HUES48 (cell line): ENCODE results near the gene MYOD1.

Source experiments
- H3K27ac ChIP-seq: one replicate; pipeline ENCODE4 v1.7.0; 2013; ENCODE audit warnings: low read depth, low read length, inconsistent platforms
- H3K27me3 ChIP-seq: 2 replicates; pipeline ENCODE4 v1.6.1; 2013; ENCODE audit warnings: mild to moderate bottlenecking, low read length; ENCODE audit not compliant: control insufficient read depth, insufficient read depth
- H3K36me3 ChIP-seq: 2 replicates; pipeline ENCODE4 v1.6.1; 2013; ENCODE audit warnings: low read length; ENCODE audit not compliant: control insufficient read depth, insufficient read depth
- H3K4me1 ChIP-seq: 2 replicates; pipeline ENCODE4 v1.6.1; 2013; ENCODE audit warnings: mild to moderate bottlenecking, low read length; ENCODE audit not compliant: control insufficient read depth, insufficient read depth
- H3K4me3 ChIP-seq: 2 replicates; pipeline ENCODE4 v1.5.1; 2013; ENCODE audit warnings: mild to moderate bottlenecking, low read depth, low read length
- H3K9ac ChIP-seq: 2 replicates; pipeline ENCODE4 v1.6.1; 2013; ENCODE audit warnings: mild to moderate bottlenecking, low read depth, low read length, moderate library complexity
- H3K9me3 ChIP-seq: 2 replicates; pipeline ENCODE4 v1.6.1; 2013; ENCODE audit warnings: low read length; ENCODE audit not compliant: control insufficient read depth, insufficient read depth

Gene MYOD1

GRCh38 chr11:17745023-17745772 lies 25.8 kb downstream of the MYOD1 start:
- Histone ChIP-seq H3K36me3 (no peaks in the 10 kb centered on the region), H3K27me3 (peaks cover under 1% of the 10 kb centered on the region; the same call in 1 of the 2 replicates), H3K9me3 (no peaks in the 10 kb centered on the region)

GRCh38 chr11:17746096-17746495 lies 26.7 kb downstream of the MYOD1 start:
- Histone ChIP-seq H3K9ac (no peak overlapping the region), H3K36me3 (no peaks in the 10 kb centered on the region), H3K9me3 (no peaks in the 10 kb centered on the region), H3K4me1 (no peaks in the 10 kb centered on the region), H3K27ac (no peak overlapping the region), H3K4me3 (no peak overlapping the region), H3K27me3 (no peaks in the 10 kb centered on the region)

More at GRCh38 chr11:17745023-17745772, 25.8 kb downstream of the MYOD1 start:
- Histone ChIP-seq H3K27ac (no peak overlapping the region), H3K9ac (no peak overlapping the region), H3K4me3 (no peak overlapping the region), H3K4me1 (no peaks in the 10 kb centered on the region)

- Histone ChIP-seq H3K4me1 (no peaks in the 10 kb centered on the region), H3K27ac (no peak overlapping the region), H3K9ac (no peak overlapping the region), H3K9me3 (no peaks in the 10 kb centered on the region), H3K4me3 (no peak overlapping the region), H3K27me3 (no peaks in the 10 kb centered on the region), H3K36me3 (no peaks in the 10 kb centered on the region)
Observed at GRCh38 chr11:17747131-17747955, 28.0 kb downstream of the MYOD1 start.

GRCh38 chr11:17748044-17748443 lies 28.7 kb downstream of the MYOD1 start:
- Histone ChIP-seq H3K4me1 (no peaks in the 10 kb centered on the region), H3K9ac (no peak overlapping the region), H3K9me3 (no peaks in the 10 kb centered on the region), H3K36me3 (no peaks in the 10 kb centered on the region), H3K4me3 (no peak overlapping the region), H3K27ac (no peak overlapping the region), H3K27me3 (no peaks in the 10 kb centered on the region)

- Histone ChIP-seq H3K27me3 (no peaks in the 10 kb centered on the region), H3K4me1 (no peaks in the 10 kb centered on the region), H3K36me3 (no peaks in the 10 kb centered on the region), H3K4me3 (no peak overlapping the region), H3K9me3 (no peaks in the 10 kb centered on the region), H3K27ac (no peak overlapping the region), H3K9ac (no peak overlapping the region)
Observed at GRCh38 chr11:17748761-17749721, 29.7 kb downstream of the MYOD1 start.

GRCh38 chr11:17750013-17750800 lies 30.8 kb downstream of the MYOD1 start:
- Histone ChIP-seq H3K27ac (no peak overlapping the region), H3K9ac (no peak overlapping the region), H3K36me3 (no peaks in the 10 kb centered on the region), H3K27me3 (no peaks in the 10 kb centered on the region), H3K4me3 (no peak overlapping the region), H3K4me1 (no peaks in the 10 kb centered on the region), H3K9me3 (no peaks in the 10 kb centered on the region)

GRCh38 chr11:17750801-17751165 lies 31.4 kb downstream of the MYOD1 start:
- H3K4me3 ChIP-seq = no peak overlapping the region
- H3K27me3 ChIP-seq = no peaks in the 10 kb centered on the region
- H3K36me3 ChIP-seq = no peaks in the 10 kb centered on the region
- H3K27ac ChIP-seq = no peak overlapping the region
- H3K9me3 ChIP-seq = no peaks in the 10 kb centered on the region
- no peak overlapping the region for H3K9ac ChIP-seq
- no peaks in the 10 kb centered on the region for H3K4me1 ChIP-seq

GRCh38 chr11:17751558-17751957 lies 32.2 kb downstream of the MYOD1 start:
- no peaks in the 10 kb centered on the region for H3K4me1 ChIP-seq
- H3K36me3 ChIP-seq = no peaks in the 10 kb centered on the region
- no peak overlapping the region for H3K27ac ChIP-seq
- H3K9ac ChIP-seq = no peak overlapping the region
- no peaks in the 10 kb centered on the region for H3K9me3 ChIP-seq
- no peak overlapping the region for H3K4me3 ChIP-seq
- no peaks in the 10 kb centered on the region for H3K27me3 ChIP-seq

- H3K9me3 ChIP-seq = no peaks in the 10 kb centered on the region
- no peak overlapping the region for H3K9ac ChIP-seq
- H3K4me1 ChIP-seq = no peaks in the 10 kb centered on the region
- H3K27me3 ChIP-seq = no peaks in the 10 kb centered on the region
- H3K36me3 ChIP-seq = no peaks in the 10 kb centered on the region
- H3K27ac ChIP-seq = no peak overlapping the region
- no peak overlapping the region for H3K4me3 ChIP-seq
Observed at GRCh38 chr11:17752144-17752543, 32.8 kb downstream of the MYOD1 start.

GRCh38 chr11:17753153-17753552 lies 33.8 kb downstream of the MYOD1 start:
- Histone ChIP-seq H3K9me3 (no peaks in the 10 kb centered on the region), H3K36me3 (no peaks in the 10 kb centered on the region), H3K27me3 (no peaks in the 10 kb centered on the region), H3K4me1 (no peaks in the 10 kb centered on the region), H3K9ac (no peak overlapping the region), H3K4me3 (no peak overlapping the region), H3K27ac (no peak overlapping the region)
